ENCODE results near the gene RTEL1.
"Not testable (repeated sequence)": the region's sequence is repeated elsewhere in the genome, so short reads cannot be mapped to it uniquely, and the experiment has no call there.

Gene RTEL1

DNA sequence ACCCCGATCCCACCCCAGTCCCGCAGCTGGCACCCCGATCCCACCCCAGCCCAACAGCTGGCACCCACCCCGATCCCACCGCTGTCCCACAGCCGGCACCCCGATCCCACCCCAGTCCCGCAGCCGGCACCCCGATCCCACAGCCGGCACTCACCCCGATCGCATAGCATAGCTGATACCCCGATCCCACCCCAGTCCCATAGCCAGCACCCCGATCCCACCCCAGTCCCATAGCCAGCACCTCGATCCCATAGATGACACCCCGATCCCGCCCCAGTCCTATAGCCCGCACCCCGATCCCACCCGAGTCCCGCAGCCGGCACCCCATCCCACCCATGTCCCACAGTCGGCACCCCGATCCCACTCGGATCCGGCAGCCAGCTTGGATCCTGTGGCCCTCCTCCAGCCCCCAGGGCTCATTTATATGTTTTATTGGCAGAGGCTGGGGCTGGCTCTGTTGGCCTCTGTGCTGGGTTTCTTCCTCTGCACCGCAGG is 30.3 kb upstream of the RTEL1 start:
- DNase-seq, result no peak

DNA sequence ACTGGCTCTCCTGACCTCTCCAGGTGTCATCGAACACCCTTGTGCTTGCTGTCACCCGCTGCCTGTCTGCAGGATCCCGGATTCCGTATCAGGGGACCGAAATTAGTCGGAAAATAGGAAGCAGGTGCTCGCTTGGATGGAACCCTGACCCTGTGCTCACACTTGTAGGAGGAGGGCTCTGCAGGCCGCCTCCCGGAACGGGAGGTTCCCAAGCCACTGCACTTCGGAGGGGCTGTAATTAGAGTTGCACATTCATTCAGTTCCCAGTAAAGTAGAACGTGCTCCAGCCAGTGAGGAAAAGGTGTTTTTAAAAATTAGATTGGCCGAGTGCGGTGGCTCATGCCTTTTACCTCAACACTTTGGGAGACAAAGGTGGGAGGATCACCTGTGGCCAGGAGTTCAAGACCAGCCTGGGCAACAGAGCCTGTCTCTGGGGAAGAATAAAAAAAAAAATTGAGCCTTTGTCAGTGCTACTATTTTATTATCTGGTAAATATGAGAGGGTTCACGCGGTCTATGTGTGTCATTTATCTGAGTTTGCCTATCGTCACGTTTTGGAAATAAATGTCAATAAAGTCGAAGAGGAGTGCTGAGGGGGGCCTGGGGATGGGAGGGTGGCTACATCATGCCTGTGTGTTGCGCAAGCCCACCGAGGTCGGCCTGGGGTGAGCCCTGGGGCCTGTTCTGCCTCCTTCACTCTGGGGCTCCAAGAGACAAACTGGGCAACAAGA is 29.7 kb upstream of the RTEL1 start:
- DNase-seq, result peak; percentile 82

DNA sequence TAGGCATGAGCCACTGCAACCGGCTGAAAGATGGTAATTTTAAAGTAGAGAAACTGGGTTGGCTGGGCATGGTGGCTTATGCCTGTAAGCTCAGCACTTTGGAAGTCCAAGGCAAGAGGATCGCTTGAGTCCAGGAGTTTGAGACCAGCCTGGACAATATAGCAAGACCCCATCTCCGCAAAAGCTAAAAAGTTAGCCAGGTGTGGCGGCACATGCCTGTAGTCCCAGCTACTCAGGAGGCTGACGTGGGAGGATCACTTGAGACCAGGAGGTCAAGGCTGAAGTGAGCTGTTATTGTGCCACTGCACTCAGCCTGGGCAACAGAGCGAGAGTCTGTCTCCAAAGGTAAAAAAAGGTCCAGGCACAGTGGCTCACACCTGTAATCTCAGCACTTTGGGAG is 27.2 kb upstream of the RTEL1 start:
- not testable (repeated sequence) for DNase-seq

DNA sequence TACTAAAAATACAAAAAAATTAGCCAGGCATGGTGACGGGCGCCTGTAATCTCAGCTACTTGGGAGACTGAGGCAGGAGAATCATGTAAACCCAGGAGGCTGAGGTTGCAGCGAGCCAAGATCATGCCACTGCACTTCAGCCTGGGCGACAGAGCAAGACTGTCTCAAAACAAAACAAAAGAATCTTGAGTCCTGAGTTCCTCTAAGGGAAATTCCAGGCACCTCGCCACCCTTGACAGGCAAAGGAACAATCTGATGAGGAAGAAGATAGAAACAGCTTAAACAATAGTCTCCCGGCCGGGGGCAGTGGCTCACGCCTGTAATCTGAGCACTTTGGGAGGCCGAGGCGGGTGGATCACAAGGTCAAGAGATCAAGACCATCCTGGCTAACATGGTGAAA is 26.7 kb upstream of the RTEL1 start:
- DNase-seq, result not testable (repeated sequence)

DNA sequence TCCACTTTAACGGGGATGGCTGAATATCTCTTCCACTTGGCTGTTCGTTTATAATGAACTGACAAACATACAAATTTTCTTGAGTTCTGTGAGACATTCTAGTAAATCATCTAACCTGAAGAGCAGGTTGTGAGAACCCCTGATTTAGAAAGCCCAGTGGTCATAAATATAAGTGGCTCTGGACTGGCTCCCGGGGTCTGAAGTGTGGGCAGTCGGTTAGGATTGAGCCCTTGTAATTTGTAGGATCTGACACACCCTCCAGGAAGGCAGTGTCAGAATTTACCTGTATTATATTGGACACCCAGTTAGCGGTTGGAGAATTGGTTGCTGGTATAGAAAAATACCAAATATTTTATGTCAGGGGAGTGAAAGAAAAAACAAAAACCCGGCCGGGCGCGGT is 24.4 kb upstream of the RTEL1 start:
- no peak for DNase-seq

DNA sequence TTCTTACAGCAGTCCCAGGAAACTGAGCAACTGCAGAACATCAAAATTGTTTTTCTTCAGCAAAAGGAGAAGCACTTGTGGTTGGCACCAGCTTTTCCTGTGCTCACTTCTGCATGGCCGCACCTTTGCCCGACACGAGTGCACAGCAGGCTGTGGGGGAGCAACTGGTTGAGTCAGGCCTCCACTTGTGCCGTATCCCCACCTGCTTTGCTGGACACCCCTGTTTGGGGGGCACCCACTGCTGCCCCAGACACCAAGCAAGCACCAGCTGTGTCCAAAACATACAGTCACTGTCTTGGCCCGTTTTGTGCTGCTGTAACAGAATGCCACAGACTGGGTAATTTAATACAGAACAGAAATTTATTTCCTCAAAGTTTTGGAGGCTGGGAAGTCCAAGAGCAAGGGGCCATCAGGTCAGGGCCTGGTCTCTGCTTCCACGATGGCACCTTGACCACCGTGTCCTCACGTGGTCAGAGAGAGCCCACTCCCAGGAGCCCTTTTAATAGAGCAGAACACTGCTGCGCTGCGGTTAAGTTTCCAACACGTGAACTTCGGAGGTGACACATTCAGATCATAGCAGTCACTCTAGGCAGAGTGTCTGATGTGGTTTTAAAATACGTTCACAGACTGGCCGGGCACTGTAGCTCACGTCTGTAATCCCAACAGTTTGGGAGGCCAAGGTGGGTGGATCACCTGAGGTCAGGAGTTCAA is 22.5 kb upstream of the RTEL1 start:
- DNase-seq, result peak; percentile 76

DNA sequence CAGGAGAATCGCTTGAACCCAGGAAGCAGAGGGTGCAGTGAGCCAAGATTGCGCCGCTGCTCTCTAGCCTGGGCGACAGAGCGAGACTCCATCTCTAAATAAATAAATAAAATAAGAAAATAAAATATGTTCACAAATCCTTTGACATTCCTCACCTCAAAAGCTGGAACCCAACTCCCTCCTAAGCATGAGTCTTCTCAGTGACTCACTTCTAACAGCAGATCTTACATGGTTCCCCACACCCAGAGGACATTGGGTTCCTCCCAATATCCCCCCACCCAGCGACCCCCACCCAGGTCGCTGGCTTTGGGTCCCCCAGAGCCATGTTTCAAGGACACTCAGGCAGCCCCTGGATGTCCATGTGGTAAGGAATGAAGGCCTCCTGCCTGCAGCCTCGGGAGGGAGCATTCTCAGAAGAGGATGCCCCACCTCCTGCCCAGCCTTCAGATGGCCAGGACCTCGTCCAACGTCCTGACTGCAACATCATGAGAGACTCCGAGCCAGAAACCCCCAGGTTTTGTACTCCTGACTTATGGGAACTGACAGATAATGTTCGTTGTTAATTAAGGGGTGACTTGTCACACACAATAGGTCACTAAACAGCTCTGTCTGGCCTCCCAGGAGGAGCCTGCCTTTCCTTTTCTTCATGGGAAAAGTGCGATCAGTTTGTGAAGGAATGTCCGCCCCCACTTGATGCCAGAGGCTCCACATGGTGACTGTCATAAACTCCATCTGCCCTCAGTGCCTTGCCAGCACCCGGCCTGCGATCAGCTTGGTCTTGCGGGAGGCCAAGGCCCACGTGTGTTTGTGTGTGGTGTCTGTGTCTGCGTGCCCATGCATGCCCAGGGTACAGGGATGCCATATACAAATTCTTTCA is 21.1 kb upstream of the RTEL1 start:
- DNase-seq, result no peak

DNA sequence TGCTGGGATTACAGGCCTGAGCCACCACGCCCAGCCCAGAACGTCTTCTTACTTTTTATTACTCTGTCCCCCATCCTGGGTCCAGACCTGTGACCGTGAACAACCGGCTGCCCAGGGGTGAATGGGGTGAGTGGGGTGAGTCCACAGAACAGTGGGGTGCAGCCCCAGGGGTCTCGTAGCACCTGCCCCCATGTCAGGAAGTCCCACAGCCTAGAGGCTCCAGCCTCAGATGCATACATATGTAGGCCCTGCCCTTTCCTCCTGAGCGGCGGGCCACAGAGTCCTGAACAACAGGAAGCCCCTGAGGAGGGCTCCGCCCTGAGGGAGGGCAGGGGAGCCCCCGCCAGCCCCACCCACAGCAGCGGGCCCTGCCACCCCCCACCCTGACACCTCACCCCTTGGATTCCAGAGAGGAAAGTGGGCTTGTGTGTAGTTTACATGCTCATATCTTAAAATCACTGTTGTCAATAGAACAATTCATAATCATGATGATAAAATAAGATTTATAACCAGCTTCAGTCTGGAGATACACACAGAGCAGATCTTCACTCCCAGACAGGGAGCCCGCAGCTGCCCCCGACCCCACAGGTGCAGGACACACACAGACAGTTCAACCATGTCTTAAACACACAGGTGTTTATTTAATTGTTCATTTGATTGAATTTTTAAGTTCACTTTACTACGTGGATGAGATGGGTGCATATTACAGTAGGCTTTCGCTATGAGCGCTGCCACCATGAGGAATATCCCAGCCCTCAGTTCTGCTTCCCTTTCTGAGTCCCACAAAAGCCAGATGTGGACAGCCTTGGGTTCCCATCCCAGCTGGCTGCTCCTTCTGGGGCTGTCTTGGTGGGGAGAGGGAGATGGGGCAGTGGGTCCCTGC is 18.8 kb upstream of the RTEL1 start:
- DNase-seq, result peak; percentile 76

DNA sequence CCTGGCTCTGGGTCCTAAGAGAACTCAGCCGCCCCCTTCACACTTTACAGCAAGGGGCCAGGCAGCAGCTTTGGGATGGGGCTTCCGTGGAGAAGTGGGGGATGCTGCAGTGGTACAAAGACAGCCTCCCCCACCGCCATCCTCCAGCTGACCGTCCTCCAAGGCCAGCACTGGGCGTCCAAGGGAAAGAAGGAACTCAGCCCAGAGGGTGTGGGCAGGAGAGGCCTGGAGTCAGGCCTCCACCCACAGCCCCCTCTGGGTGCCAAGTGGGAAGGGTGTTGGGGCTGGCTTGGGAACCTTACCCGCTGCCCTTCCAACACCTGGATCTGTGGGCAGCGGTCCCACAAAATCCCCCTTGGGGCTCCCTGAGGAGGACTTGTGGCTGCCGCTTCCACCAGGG is 18.0 kb upstream of the RTEL1 start:
- no peak for DNase-seq

DNA sequence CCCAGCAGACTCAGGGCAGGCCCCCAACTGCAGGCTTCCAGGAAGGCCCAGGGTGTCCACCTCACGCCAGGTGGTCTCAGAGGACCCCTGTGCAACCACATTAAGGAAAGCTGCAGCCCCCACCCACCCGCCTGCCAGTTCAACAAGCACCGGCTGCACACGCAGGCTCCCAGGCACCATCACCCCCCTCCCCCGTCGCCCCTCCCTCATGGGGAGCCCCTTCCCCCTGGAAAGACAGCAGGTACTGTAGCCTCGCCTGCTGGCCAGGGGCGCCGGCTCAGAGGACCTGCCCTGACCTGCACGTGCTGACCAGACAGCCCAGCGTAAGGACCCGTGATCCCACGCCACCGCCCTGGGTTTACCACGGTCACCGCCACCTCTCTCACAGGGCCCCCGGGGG is 17.4 kb upstream of the RTEL1 start:
- peak; percentile 36 for DNase-seq

DNA sequence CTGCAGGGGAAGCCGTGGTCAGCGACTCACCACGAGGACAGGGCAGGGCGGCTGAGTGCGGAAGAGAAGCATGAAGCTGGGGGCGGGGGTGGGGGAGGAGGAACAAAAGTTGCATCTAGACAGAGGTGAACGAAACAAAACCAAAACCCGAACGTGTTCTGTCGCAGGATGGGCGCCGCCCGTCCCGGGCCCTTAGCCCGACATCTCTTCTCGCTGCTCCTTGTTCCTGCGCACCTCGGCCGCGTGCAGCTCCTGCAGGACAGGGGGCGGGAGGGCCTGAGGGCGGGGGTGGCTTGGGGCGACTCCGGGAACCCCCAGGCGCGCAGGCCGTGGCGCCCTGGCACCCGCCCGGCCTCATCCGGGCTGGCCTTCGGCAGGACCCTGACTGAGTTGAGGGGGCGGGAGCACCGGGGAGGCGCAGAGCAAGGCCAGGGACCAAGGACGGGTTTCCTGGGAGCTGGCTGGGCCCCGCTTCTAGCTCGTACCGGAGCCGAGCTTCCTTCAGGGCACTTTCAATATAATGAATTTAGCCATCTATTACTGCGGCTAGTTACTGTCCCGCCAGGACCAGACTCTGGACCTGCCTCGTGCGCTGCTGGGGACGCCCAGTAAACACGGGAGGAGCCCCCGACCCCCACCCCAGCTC is 16.8 kb upstream of the RTEL1 start:
- DNase-seq, result peak; percentile 67

DNA sequence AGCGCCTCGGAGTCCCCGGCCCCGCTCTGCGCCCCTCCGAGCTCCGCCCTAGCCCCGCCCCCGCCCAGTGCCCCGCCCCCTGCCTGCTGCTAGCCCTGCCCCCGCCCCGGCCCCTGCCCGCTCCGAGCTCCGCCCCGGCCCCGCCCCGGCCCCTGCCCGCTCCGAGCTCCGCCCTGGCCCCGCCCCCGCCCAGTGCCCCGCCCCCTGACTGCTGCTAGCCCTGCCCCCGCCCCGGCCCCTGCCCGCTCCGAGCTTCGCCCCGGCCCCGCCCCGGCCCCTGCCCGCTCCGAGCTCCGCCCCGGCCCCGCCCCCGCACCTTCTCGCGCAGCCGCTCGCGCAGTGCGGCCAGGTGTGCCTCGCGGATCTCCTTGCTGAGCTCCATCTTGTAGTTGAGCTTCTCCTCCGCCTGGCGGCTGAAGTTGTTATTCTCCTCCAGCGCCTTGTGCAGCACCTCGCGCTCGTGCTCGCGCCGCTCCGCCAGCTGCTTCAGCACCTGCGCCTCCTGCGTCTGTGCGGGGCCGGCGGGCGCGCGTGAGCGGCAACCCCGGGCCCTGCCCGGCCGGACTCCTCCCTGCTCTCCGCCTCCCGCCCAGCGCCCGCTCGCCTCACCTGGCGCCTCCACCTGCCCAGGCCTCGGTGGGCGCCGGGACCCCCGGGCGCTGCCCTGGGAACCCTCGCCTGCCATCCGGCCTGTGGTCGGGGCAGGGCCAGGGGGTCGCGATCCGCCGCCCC is 16.2 kb upstream of the RTEL1 start:
- peak; percentile 98 for DNase-seq

DNA sequence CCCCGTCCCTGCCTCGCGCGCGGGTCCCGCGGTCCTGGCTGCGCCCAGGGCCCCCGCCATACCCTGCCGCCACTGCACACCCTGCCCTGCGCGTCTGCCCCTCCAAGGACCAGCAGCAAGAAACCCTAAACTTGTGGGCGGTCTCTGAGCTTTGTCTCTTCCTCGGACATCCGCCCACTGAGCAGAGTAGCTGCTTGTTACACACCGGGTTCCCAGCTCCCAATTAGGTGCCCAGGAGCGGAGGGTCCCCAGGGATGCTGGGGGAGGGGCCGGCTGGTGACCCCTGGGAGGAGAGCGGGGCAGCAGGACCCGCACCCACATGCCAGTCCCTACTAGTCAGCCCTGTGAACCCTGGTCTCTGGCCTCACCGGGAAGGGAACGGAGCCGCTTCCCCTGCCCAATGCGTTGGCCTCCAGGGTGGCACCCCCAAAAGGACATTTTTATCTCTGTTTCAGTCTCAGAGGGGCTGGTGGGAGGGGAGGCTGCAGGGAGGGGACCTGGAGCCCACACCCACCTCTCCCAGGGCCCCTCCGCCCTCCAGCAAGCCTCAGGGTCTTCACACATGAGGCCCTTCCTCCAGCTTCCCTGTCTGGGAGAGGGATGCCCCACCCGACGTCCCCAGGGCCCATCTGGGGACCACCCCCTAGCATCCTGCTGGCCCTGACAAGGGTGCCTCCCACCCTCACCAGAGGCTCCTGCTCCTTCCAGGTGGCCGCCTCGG is 15.4 kb upstream of the RTEL1 start:
- DNase-seq, result no peak

DNA sequence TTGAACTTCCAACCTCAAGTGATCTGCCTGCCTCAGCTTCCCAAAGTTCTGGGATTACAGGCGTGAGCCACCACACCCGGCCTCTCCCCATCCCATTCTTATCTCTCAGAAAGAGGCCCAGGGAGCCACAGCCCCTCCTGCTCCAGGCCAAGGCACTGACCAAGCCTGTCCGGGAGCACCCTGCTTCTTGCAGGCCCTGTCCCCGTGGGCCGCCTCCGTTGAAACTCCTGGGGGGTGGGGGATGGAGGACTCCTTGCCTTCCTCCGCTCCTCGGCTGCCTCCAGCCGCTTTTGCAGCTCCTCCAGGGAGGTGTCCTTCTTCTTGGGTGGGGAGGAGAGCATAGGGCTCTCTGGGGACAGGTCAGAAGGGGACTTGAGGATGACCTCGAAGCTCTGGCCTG is 14.6 kb upstream of the RTEL1 start:
- no peak for DNase-seq

DNA sequence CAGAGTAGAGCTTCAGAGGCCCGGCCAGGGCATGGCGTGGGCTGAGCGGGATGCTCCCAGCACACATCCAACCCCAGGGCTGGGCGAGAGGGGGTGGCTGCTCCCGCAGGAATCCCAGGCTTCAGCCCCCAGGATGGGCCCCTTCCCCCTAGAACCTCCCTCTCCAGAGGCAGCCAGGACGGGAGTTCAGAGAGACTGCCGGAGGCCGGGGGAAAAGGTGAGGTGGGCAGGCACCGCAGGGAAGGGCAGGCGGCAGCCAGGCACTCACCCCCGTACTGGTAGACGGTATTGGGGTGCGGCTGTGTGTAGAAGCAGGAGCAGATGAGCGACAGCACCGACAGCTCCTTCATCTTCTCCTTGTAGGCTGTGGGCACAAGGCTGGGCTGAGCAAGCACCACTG is 14.2 kb upstream of the RTEL1 start:
- no peak for DNase-seq

DNA sequence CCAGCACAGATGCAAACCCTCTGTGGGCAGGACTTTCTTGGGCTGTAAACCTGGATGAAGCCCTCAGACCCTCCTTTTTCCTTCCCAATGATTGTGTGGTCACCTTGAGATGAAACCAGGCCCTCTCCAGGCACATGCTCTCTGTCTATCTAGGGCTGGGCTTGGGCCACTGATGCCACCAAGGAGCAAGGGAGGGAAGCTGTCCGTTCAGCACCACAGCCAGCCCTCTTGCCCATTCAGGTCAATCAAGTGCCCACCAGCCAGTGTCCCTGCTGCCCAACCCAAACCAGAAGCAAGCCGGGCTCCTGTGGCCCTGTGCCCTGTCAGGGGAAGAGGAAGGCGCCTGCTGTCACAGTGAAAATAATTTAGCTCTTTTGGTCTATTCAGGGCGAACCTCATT is 12.9 kb upstream of the RTEL1 start:
- no peak for DNase-seq

DNA sequence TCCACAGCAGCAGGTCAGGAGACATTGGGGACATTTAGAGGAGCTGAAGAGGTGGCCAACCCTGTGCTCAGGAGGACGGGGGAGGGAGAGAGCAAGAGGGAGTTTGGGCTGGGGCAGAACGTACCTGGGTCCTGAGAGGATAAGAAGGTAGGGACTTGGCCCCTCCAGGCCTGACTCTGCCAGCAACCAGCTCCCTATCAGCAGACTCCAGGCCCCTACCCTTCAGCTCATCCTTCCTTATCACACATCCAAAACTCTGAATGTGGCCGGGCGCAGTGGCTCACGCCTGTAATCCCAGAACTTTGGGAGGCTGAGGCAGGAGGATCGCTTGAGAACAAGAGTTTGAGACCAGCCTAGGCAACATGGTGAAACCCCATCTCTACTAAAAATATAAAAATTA is 9.9 kb upstream of the RTEL1 start:
- no peak for DNase-seq

DNA sequence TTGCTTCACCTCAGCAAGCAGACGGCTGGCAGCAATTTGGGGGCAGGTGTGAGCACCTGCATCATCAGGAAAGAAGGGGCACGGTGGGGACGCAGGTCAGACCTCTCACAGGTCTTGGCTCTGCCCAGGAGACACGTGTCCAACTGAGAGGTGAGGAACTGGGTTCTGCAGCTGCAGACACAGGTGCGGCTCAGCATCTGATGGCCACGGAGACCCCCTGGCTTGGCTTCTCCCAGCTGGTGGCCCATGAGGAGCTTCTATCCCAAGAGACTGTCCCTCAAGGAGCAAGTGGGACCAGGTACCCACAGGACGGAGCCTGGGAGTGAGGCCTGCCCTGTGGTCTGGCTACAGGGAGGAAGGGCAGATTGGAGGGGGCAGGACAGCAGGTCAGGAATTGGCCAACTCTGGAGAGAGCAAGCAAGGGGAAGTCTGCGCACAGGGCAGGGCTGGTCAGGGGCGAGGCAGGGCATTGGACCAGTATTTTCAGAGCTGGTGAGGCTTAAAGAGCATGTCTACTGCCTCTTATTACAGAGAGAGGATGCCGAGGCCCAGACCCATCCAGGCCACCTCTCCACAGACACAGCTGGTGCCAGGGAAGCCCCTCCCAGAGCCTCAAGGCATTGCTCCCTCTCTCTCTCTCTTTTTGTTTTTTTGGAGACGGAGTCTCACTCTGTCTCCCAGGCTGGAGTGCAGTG is 9.1 kb upstream of the RTEL1 start:
- no peak for DNase-seq

DNA sequence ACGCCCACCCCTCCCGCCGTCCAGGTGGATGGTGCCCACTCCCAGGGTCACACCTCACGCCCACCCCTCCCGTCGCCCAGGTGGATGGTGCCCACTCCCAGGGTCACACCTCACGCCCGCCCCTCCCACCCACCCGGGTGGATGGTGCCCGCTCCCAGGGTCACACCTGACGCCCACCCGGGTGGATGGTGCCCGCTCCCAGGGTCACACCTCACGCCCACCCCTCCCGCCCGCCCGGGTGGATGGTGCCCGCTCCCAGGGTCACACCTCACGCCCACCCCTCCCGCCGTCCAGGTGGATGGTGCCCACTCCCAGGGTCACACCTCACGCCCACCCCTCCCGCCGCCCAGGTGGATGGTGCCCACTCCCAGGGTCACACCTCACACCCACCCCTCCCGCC is 7.6 kb upstream of the RTEL1 start:
- DNase-seq, result not testable (repeated sequence)

DNA sequence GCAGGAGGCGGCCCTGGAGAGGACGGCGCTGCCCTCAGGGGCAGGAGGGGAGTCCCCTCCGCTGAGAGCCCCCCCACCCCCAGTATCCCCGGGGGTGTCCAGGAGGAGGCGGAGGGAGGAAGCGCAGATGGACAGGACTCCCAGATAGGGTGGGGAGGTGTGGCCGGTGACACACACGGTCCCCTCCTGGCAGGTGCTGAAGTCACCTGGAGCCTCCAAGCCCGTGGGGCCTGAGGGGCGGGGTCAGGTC is 6.2 kb upstream of the RTEL1 start:
- no peak for DNase-seq
